ENCODE measurements around the gene AKAP9. TPM values are rescaled to one million over a fixed set of nuclear protein-coding genes. Genes with fewer than 3 reads are reported as not detected.

The AKAP9 gene
- total RNA-seq, 2 experiments from 2014 or later = 25.3 to 25.4 TPM

GRCh38 chr7:92158660-92159575 lies 218.3 kb downstream of the AKAP9 start:
- DNase-seq = no peak
- H3K27me3 Mint-ChIP-seq = peaks cover 9% of the 10 kb centered on the region
- no peaks in the 10 kb centered on the region for H3K9me3 Mint-ChIP-seq (ENCODE audit: low read depth)
- no peaks in the 10 kb centered on the region for H3K4me1 Mint-ChIP-seq
- no peak overlapping the region for H3K27ac Mint-ChIP-seq
- intact Hi-C loops (cut with DNase I, micrococcal nuclease) = no loop called here
- CTCF ChIA-PET = interaction anchor here (0.9 kb wide), 1 partner anchor 51 kb away, joined by 3 read pairs; no protein-coding TSS in a partner anchor
- H3K36me3 Mint-ChIP-seq (ENCODE audit: low read depth) = no peaks in the 10 kb centered on the region
- no peak overlapping the region for H3K4me3 Mint-ChIP-seq
- POLR2A ChIA-PET = no interaction called here
- ATAC-seq = no peak

Other genes with a start within 250 kb of the AKAP9 start
- gene MTERF1, start 60.2 kb upstream of the AKAP9 start, total RNA-seq = 10 to 100 TPM; 16.7 to 16.9 TPM
- 10 to 100 TPM; 57.8 to 63.3 TPM for gene CYP51A1, start 193.6 kb downstream of the AKAP9 start, total RNA-seq
- gene LRRD1, start 238.3 kb downstream of the AKAP9 start, total RNA-seq = not detected

All from activated CD4-positive, alpha-beta T cell treated with anti-CD3 and anti-CD28 coated beads for 36 hours (primary cell).